Erythroblast (primary cell): Measurements from ENCODE around the gene CD22.

Experiments used
- GATA1 ChIP-seq: IDR thresholded peaks from 2 replicates; pipeline ENCODE4 v1.6.1; 2011; ENCODE audit warnings: low read depth, mild to moderate bottlenecking, control low read depth, low read length, moderate library complexity
- POLR2A ChIP-seq: IDR thresholded peaks from 2 replicates; pipeline ENCODE4 v1.6.1; 2011; ENCODE audit warnings: mild to moderate bottlenecking, low read length

DNA sequence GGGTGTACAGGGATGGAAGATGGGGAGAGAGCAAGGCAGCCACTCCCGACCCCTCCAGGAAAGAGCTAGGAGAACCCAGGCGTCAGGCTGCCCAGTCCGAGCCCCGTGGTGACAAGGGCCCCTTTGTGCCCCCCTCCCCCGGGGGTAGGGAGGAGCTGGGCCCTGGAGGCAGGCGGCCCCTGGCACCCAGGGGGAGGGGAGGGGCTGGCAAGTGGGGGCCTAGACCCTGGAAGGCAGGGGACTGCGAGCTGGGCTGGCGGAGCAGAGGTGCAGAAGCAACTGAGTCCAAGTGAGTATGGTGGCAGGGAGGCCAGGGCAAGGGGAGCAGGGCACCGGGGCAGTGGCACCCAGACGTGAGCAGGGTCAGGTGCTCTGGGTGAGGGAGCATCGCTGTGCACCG, 37.1 kb upstream of the CD22 start, which contains the start of gene MAG:
- TF ChIP-seq POLR2A (no peak), GATA1 (no peak)
